Measurements from ENCODE around the gene COG1. TPM values are rescaled to one million over a fixed set of nuclear protein-coding genes. Genes with fewer than 3 reads are reported as not detected.

Gene COG1
- polyA plus RNA-seq, 3 donors = 47.3 to 75.4 (median 60.0) TPM

- DNase-seq = no peak
Observed at GRCh38 chr17:73197161-73197560, 4.3 kb downstream of the COG1 start.

GRCh38 chr17:73198201-73198929 is 5.5 kb downstream of the COG1 start:
- DNase-seq = no peak

DNA sequence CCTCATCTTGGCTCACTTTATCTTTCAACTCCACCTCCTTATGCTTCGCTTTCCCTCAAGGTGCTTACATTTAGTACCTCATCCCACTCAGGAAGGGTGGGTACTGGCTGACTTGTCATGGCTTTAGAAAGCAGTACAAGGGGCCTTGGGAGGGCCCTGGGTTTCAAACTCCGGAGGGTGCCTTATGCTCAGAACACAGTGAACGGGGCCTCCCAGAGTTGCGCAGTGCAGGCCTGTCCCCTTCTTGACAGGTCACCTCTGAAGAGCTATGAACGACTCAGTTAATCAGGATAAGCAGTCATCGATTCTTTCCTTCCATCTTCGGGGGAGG is 6.0 kb downstream of the COG1 start:
- DNase-seq = no peak

GRCh38 chr17:73199751-73200317 is 7.0 kb downstream of the COG1 start:
- no peak for DNase-seq

- no peak for DNase-seq
Observed at GRCh38 chr17:73200476-73200875, 7.6 kb downstream of the COG1 start.

GRCh38 chr17:73201215-73202069 is 8.6 kb downstream of the COG1 start:
- DNase-seq = no peak

DNA sequence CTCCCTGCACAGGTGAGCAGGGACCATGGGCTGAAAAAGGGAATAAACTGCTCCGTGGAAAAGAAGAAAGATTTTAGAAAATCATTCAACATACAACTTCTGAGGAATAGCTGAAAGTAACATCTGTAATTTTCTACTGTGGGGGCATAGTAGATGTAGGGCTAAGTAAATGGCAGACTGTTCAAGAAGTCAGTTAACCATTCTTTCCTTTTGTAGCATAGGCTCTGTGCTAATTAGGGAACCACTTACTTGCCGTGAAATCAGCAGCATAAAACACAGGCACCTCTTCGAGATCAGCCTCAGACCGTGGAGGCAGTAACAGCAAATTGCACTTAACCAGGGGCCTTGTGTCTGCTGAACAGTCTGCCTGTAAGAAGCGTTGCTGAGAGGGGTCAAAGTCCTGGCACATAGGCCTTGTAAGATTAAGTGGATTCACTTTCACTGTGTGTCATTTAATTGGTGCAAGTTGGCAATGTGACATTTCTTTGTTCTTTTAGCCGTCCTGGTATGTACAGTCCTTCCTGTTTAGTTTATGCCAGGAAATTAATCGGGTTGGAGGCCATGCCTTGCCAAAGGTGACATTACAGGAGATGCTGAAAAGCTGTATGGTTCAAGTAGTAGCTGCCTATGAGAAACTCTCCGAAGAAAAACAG is 10.4 kb downstream of the COG1 start:
- DNase-seq = peak; percentile 53

- DNase-seq = peak; percentile 50
Observed at GRCh38 chr17:73203788-73204479, 11.1 kb downstream of the COG1 start.

DNA sequence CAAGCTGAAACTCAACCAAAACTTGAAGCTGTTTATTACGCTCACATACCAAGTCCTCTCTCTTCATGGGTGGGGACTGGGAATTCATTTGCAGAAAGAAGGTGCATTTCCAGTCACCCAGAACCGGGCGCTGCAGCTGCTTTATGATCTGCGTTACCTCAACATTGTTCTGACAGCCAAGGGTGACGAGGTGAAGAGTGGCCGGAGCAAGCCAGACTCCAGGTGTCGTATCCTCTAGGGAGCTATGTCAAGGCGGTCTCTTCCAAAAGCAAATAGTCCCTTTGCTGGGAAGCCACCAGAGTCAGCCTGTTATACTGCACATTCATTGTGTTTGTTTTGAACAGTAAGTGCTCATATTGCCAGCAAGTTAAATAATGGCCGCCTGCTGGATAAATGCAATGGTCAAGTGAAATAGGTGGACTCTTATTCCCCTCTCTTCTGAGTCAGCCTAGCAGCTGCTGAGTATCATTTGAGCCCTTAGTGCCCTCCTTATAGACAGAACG is 12.7 kb downstream of the COG1 start:
- no peak for DNase-seq

GRCh38 chr17:73208139-73208827 is 15.4 kb downstream of the COG1 start:
- no peak for DNase-seq

DNA sequence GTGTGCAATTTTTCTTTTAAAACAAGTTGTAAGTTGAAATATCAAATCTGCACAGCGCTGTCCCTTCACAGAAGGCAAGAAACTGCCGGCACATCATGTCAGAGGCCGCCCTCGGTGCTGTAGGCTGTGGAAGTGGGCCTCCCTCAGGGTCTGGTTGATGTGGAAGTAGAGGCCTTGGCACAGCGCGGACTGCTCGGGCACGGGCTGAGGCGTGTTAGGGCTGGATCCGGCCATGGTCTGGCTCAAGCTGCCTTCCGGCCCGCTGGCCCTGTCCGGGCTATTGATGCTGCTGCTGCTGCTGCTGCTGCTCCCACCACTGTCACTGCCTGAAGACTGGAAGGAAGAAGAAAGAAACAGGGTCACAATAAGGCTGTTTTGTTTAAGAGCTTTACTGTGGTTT is 16.6 kb downstream of the COG1 start:
- DNase-seq = no peak

GRCh38 chr17:73210002-73210678 is 17.3 kb downstream of the COG1 start:
- no peak for DNase-seq

- no peak for DNase-seq
Observed at GRCh38 chr17:73211745-73212144, 18.9 kb downstream of the COG1 start.

- DNase-seq = no peak
Observed at GRCh38 chr17:73214008-73214407, 21.2 kb downstream of the COG1 start.

DNA sequence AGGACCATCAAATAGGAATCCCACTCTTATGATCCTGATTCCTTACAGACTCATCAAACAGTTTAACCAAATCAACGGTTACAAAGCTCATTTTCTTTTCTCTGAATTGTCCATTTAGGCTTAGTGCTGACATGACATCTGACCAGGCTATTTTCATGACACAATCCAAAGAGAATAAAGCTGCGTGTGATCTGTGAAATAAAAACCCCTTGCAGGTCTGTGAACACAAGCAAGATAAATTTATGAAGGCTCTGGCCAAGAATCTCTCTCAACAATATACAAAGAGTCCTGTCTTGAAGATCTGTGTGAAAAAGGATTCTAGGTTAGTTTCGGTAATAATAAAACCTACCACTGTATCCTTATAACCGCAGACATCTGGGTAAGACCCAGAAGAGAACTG is 22.0 kb downstream of the COG1 start:
- no peak for DNase-seq

DNA sequence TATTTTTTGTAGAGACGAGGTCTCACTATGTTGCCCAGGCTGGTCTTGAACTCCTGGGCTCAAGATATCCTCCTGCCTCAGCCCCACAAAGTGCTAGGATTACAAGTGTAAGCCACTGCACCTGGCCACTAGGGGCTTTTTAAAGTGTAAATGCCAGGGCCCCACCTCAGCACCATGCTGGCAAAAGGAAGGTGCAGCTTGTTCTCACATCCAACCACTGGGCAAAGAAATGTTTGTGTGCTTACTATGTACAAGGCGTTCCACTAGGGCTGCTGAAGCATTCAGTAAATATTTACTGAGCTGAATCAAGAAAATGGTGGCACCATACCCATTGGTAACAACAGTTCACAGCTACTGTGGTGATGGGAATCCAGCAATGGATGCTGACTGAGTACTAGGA is 22.6 kb downstream of the COG1 start:
- DNase-seq = no peak

DNA sequence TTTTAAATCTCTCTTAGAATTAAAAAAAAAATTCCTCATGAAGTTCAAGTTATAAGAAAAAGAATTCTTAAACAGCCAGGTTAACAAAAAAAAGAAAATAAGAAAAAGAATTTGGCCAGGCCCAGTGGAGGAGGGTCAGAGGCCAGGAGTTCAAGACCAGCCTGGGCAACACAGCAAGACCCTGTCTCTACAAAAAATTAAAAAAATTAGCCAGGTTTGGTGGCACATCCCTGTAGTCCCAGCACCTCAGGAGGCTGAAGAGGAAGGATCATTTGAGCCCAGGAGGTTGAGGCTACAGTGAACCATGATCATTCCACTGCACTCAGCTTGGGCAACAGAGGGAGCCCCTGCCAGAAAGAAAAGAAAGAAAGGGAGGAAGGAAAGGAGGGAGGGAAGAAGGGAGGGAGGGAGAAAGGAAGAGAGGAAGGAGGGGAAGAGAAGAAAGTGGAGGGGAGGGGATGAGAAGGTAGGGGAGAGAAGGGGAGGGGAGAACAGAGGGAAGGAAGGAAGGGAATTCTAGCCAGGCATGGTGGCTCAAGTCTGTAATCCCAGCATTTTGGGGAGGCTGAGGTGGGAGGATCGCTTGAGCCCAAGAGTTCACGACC is 30.9 kb downstream of the COG1 start:
- no peak for DNase-seq

GRCh38 chr17:73224237-73224636 is 31.4 kb downstream of the COG1 start:
- DNase-seq = no peak

- no peak for DNase-seq
Observed at GRCh38 chr17:73224663-73225305, 31.9 kb downstream of the COG1 start.
